ENCODE measurements around the gene RPS27L.
"Not testable (repeated sequence)": the region's sequence is repeated elsewhere in the genome, so short reads cannot be mapped to it uniquely, and the experiment has no call there.

RPS27L gene

GRCh38 chr15:63109498-63109897, 47.8 kb downstream of the RPS27L start:
- Histone ChIP-seq H4K20me1 (ENCODE audit: insufficient read depth, low read length) (no peaks in the 10 kb centered on the region), H3K9me2 (ENCODE audit: low read depth, low read length) (no peaks in the 10 kb centered on the region), H2AFZ (ENCODE audit: low read length) (no peak overlapping the region), H3K36me3 (ENCODE audit: insufficient read depth, low read length) (no peaks in the 10 kb centered on the region), H3K9ac (ENCODE audit: low read length) (no peak overlapping the region), H3F3A (ENCODE audit: insufficient read depth, low read length) (no peaks in the 10 kb centered on the region), H3K9me3 (ENCODE audit: low read length) (0 out of 2 replicates have a peak, but pooled peaks cover 4% of the 10 kb centered on the region), H3K4me2 (ENCODE audit: low read length) (no peak overlapping the region), H3K79me2 (ENCODE audit: insufficient read depth, low read length) (no peaks in the 10 kb centered on the region), H3K27me3 (ENCODE audit: insufficient read depth, low read length) (no peaks in the 10 kb centered on the region), H3K4me3 (ENCODE audit: low read depth, low read length, poor library complexity, severe bottlenecking) (no peak overlapping the region), H3K4me1 (ENCODE audit: insufficient read depth, low read length, severe bottlenecking) (no peaks in the 10 kb centered on the region), H3K27ac (ENCODE audit: low read depth, low read length, poor library complexity, severe bottlenecking) (no peak overlapping the region)
- no peak for TF ChIP-seq CTCF (IDR thresholded peaks at IDR 0.05; ENCODE audit: low read length)
- no peak for TF ChIP-seq EZH2 (IDR thresholded peaks at IDR 0.05; ENCODE audit: borderline replicate concordance, low read length)

- Histone ChIP-seq H3K4me3 (ENCODE audit: low read depth, low read length, poor library complexity, severe bottlenecking) (no peak overlapping the region), H3K36me3 (ENCODE audit: insufficient read depth, low read length) (no peaks in the 10 kb centered on the region), H3K79me2 (ENCODE audit: insufficient read depth, low read length) (no peaks in the 10 kb centered on the region), H3K9ac (ENCODE audit: low read length) (no peak overlapping the region), H3K9me3 (ENCODE audit: low read length) (0 out of 2 replicates have a peak, but pooled peaks cover 4% of the 10 kb centered on the region), H3K4me2 (ENCODE audit: low read length) (no peak overlapping the region), H3K9me2 (ENCODE audit: low read depth, low read length) (no peaks in the 10 kb centered on the region), H3K27ac (ENCODE audit: low read depth, low read length, poor library complexity, severe bottlenecking) (no peak overlapping the region), H3F3A (ENCODE audit: insufficient read depth, low read length) (no peaks in the 10 kb centered on the region), H4K20me1 (ENCODE audit: insufficient read depth, low read length) (no peaks in the 10 kb centered on the region), H3K4me1 (ENCODE audit: insufficient read depth, low read length, severe bottlenecking) (no peaks in the 10 kb centered on the region), H3K27me3 (ENCODE audit: insufficient read depth, low read length) (no peaks in the 10 kb centered on the region), H2AFZ (ENCODE audit: low read length) (no peak overlapping the region)
- no peak for TF ChIP-seq EZH2 (IDR thresholded peaks at IDR 0.05; ENCODE audit: borderline replicate concordance, low read length)
- no peak for TF ChIP-seq CTCF (IDR thresholded peaks at IDR 0.05; ENCODE audit: low read length)
These were observed 49.3 kb downstream of the RPS27L start for GRCh38 chr15:63107895-63108546.

- H3K27me3 ChIP-seq (ENCODE audit: insufficient read depth, low read length); H3K9me2 ChIP-seq (ENCODE audit: low read depth, low read length); H3K9me3 ChIP-seq (ENCODE audit: low read length); H3K79me2 ChIP-seq (ENCODE audit: insufficient read depth, low read length); H3K36me3 ChIP-seq (ENCODE audit: insufficient read depth, low read length); H3K4me1 ChIP-seq (ENCODE audit: insufficient read depth, low read length, severe bottlenecking); H3F3A ChIP-seq (ENCODE audit: insufficient read depth, low read length); H2AFZ ChIP-seq (ENCODE audit: low read length); H3K27ac ChIP-seq (ENCODE audit: low read depth, low read length, poor library complexity, severe bottlenecking); H3K4me2 ChIP-seq (ENCODE audit: low read length); H3K9ac ChIP-seq (ENCODE audit: low read length); H3K4me3 ChIP-seq (ENCODE audit: low read depth, low read length, poor library complexity, severe bottlenecking); H4K20me1 ChIP-seq (ENCODE audit: insufficient read depth, low read length): not testable (repeated sequence)
These were observed 51.9 kb downstream of the RPS27L start for GRCh38 chr15:63105354-63105753.

- Histone ChIP-seq H3K9me3 (ENCODE audit: low read length) (0 out of 2 replicates have a peak, but pooled peaks cover 4% of the 10 kb centered on the region), H3K27me3 (ENCODE audit: insufficient read depth, low read length) (no peaks in the 10 kb centered on the region), H3K9me2 (ENCODE audit: low read depth, low read length) (no peaks in the 10 kb centered on the region), H3K9ac (ENCODE audit: low read length) (no peak overlapping the region), H3K79me2 (ENCODE audit: insufficient read depth, low read length) (no peaks in the 10 kb centered on the region), H3K4me2 (ENCODE audit: low read length) (no peak overlapping the region), H2AFZ (ENCODE audit: low read length) (no peak overlapping the region), H3K27ac (ENCODE audit: low read depth, low read length, poor library complexity, severe bottlenecking) (no peak overlapping the region), H3K4me1 (ENCODE audit: insufficient read depth, low read length, severe bottlenecking) (no peaks in the 10 kb centered on the region), H3F3A (ENCODE audit: insufficient read depth, low read length) (no peaks in the 10 kb centered on the region), H3K4me3 (ENCODE audit: low read depth, low read length, poor library complexity, severe bottlenecking) (no peak overlapping the region), H4K20me1 (ENCODE audit: insufficient read depth, low read length) (no peaks in the 10 kb centered on the region), H3K36me3 (ENCODE audit: insufficient read depth, low read length) (no peaks in the 10 kb centered on the region)
- no peak for TF ChIP-seq EZH2 (IDR thresholded peaks at IDR 0.05; ENCODE audit: borderline replicate concordance, low read length)
- no peak for TF ChIP-seq CTCF (IDR thresholded peaks at IDR 0.05; ENCODE audit: low read length)
These were observed 52.5 kb downstream of the RPS27L start for GRCh38 chr15:63104727-63105126.
